Psoas muscle (tissue), 8 donors: Measurements from ENCODE around the gene FURIN. TPM values are rescaled to one million over a fixed set of nuclear protein-coding genes. Genes with fewer than 3 reads are reported as not detected.

Experiments
- ATAC-seq, 4 donors: fragments of 200-7000 bp; cut with Tn5 transposase; one replicate each; pipeline ENCODE4 v1.9.1; 2020; ENCODE audit warnings: moderate library complexity in 3 of 4, mild to moderate bottlenecking in 2 of 4
- DNase-seq, 2 donors: peaks; one replicate each; pipeline ENCODE4 v3.0.0-alpha.2; 2020
- H3K27ac ChIP-seq: fragments of 200-600 bp; one replicate; pipeline ENCODE4 v1.8.0; 2022
- H3K27me3 ChIP-seq, 3 donors: fragments of 200-600 bp in 1 of 3; one replicate each; pipeline versions ENCODE4 v1.6.1 to v1.8.0; 2013 to 2022; ENCODE audit warnings: low read length in 2 of 3, mild to moderate bottlenecking in 2 of 3, moderate library complexity in 1 of 3; ENCODE audit not compliant: insufficient read depth in 3 of 3
- H3K36me3 ChIP-seq, 2 donors: fragments of 200-600 bp in 1 of 2; one replicate each; pipeline versions ENCODE4 v1.6.1 to v1.8.0; 2013 to 2022; ENCODE audit warnings: low read depth in 1 of 2, mild to moderate bottlenecking in 1 of 2, moderate library complexity in 1 of 2; ENCODE audit not compliant: insufficient read depth in 1 of 2
- H3K4me1 ChIP-seq: fragments of 200-600 bp; one replicate; pipeline ENCODE4 v1.8.0; 2022
- H3K4me3 ChIP-seq: fragments of 200-600 bp; one replicate; pipeline ENCODE4 v1.8.0; 2022; ENCODE audit warnings: mild to moderate bottlenecking
- H3K9me3 ChIP-seq: fragments of 200-600 bp; one replicate; pipeline ENCODE4 v1.8.0; 2022
- CTCF ChIP-seq: fragments of 200-600 bp; IDR thresholded peaks from one replicate; pipeline ENCODE4 v1.8.0; 2022; ENCODE audit warnings: antibody characterized with exemption
- WGBS, 3 donors: extraction: QIAGEN DNeasy Blood & Tissue Kit; methylation state at CpG; one replicate each; pipeline versions ENCODE4 v1.1.6 to v1.1.7; 2013; 5-methylcytosine and 5-hydroxymethylcytosine counted together
- intact Hi-C, 2 donors: fragments of 100-400 bp; cut with DNase I; formaldehyde crosslinking; loops; one replicate each; pipeline versions ENCODE4 v1.11.0 to v1.14.2; 2022
- polyA plus RNA-seq, 3 donors: library from polyadenylated mRNA; stranded (reverse); fragments of 200-250 nt; gene quantifications; one replicate each; pipeline ENCODE4 v1.2.3, GENCODE V29; 2013
- total RNA-seq, 4 donors: library from RNA; stranded (reverse); fragmentation: NEBNext Ultra II Directional in 2 of 4; extraction: Animal tissue kit (Norgen Biotek cat#: 25700) in 2 of 4; gene quantifications; one replicate each; pipeline versions ENCODE4 v1.2.1 to v1.2.4, GENCODE V29; 2021 to 2023
- donor health status: healthy with polysubstance abuse.
- donor health status: DM: no; HTN: no; CAD: no; lungs with moderate emphysema.
- donor health status: Bipolar disorder and iron deficiency.
- donor health status: healthy.
- donor health status: DM: yes; HTN: yes; CAD: no.
- donor health status: DM: no; HTN: no; CAD: no.
- donor health status: DM: no; HTN: no; CAD: no.
- donor health status: DM: yes; HTN: yes; CAD: no.

Gene FURIN
- total and polyA plus RNA-seq, 7 donors: 27.2 to 99.3 (median 49.6) TPM

- H3K27me3 ChIP-seq: no peaks in the 10 kb centered on the region
- no peak overlapping the region for H3K4me3 ChIP-seq
- no peaks in the 10 kb centered on the region for H3K36me3 ChIP-seq
- DNase-seq (no peak), ATAC-seq (no peak)
- no peak for TF ChIP-seq CTCF
- H3K27ac ChIP-seq: no peak overlapping the region
- intact Hi-C loops: no loop called here
- H3K4me1 ChIP-seq: peaks cover 19% of the 10 kb centered on the region
- H3K9me3 ChIP-seq: no peaks in the 10 kb centered on the region
- 64 to 69% (median 65%) methylated on average over 16 of the region's 16 CpGs for WGBS, 3 donors
Measured at GRCh38 chr15:90866161-90866715, 2.1 kb upstream of the FURIN start.

GRCh38 chr15:90866800-90867199 is 1.6 kb upstream of the FURIN start:
- Histone ChIP-seq H3K27me3 (no peaks in the 10 kb centered on the region), H3K36me3 (no peaks in the 10 kb centered on the region), H3K4me1 (peaks cover 19% of the 10 kb centered on the region), H3K27ac (no peak overlapping the region), H3K9me3 (no peaks in the 10 kb centered on the region), H3K4me3 (no peak overlapping the region)
- no peak for ATAC-seq
- intact Hi-C loops: no loop called here
- 81 to 84% (median 82%) methylated on average over 3 of the region's 3 CpGs for WGBS, 3 donors
- no peak for TF ChIP-seq CTCF
- DNase-seq: no peak

- intact Hi-C loops: no loop called here
- TF ChIP-seq CTCF: no peak
- DNase-seq (no peak), ATAC-seq (no peak)
- no peaks in the 10 kb centered on the region for H3K27me3 ChIP-seq
- H3K4me3 ChIP-seq: no peak overlapping the region
- peaks cover 0 to 2% of the 10 kb centered on the region in 2 donors for H3K36me3 ChIP-seq
- H3K9me3 ChIP-seq: no peaks in the 10 kb centered on the region
- H3K4me1 ChIP-seq: peaks cover 37% of the 10 kb centered on the region
- peak overlapping the region; percentile 93 for H3K27ac ChIP-seq
Measured at GRCh38 chr15:90869140-90869541, 753 bp downstream of the FURIN start.

- peak; percentile 59 to 70 (median 62) for ATAC-seq
- DNase-seq: peak; percentile 77 to 84
- intact Hi-C loops: loop anchor here (5.0 kb wide), 2 partner anchors 152 to 207 kb away; partner anchors contain the start of gene BLM (in 2 of the 2)
- peak overlapping the region; percentile 93 for H3K27ac ChIP-seq
- no peaks in the 10 kb centered on the region for H3K9me3 ChIP-seq
- peak overlapping the region; percentile 82 for H3K4me3 ChIP-seq
- TF ChIP-seq CTCF: no peak
- H3K36me3 ChIP-seq: peaks cover 0 to 2% of the 10 kb centered on the region in 2 donors
- H3K27me3 ChIP-seq: no peaks in the 10 kb centered on the region
- WGBS, 3 donors: 59 to 64% (median 63%) methylated on average over 9 of the region's 9 CpGs
- peaks cover 39% of the 10 kb centered on the region for H3K4me1 ChIP-seq
Measured at GRCh38 chr15:90869601-90870353, 1.4 kb downstream of the FURIN start.
